UCSD-AML1 (cell line): ENCODE results near the gene ZNF511.

Experiments
- DNase-seq: peaks from one replicate; lab custom pipeline; 2025; ENCODE audit not compliant: unreplicated experiment; lab: John Stamatoyannopoulos, UW

The ZNF511 gene

GRCh38 chr10:133274751-133275683, 33.7 kb upstream of the ZNF511 start:
- peak; percentile 75 for DNase-seq

- DNase-seq = peak; percentile 64
Measured at GRCh38 chr10:133275684-133276092, 33.0 kb upstream of the ZNF511 start.

DNA sequence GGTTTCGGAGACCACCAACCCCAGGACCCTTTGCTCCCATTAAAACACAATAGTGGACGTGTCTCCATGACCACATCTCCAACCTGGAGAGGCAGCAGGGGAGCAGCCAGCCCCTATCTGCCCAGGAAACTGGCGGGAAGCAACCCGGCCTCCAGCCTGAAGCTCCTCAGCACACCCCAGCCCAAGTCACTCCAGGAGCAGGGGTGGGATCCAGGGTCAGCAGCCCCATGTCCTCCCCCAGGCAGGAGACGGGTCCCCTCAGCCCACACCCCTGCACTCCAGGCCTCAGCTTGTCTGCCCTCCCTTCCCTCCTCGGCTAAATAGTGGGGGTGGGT, 32.6 kb upstream of the ZNF511 start:
- DNase-seq = no peak

GRCh38 chr10:133276435-133277201, 32.1 kb upstream of the ZNF511 start, which contains the start of gene ADAM8:
Gene ADAM8, minus strand, starts transcription at chr10:133276868. Its CDS starts 51 bp downstream, at chr10:133276817.
- DNase-seq = peak; percentile 73

DNA sequence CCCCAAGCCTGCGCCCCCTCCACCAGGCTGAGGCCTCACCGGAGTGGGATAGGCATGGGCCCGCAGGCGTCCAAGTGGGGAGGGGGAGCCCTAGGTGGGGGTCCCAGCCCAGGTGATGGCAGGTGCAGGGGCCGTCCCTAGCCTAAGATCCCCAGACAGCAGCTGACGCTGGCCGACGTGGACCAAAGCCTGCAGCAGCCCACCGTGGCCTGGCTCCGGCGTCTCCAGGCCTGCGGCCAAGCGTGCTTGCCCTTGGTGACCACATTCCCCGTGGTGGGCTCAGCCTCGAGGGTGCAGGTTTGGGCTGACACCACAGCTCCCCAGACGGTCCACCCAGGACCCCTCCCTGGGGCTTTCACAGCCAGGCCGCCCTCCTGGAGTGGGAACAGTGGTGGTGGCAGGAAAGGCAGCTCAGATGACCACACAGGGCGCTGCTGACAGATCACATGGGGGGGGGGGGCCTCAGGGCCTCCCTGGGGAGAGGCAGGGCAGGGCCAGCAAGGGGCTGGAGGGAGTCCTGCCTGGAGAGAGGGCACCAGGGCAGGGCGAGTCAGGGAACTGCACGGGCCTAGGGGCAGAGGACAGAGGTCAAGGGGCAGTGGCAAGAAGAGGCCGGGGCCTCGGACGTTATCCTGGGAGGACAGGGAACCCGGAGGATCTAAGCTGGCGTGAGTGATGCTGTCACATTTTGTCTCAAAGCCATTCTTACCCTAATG, 31.3 kb upstream of the ZNF511 start:
- DNase-seq = no peak

DNA sequence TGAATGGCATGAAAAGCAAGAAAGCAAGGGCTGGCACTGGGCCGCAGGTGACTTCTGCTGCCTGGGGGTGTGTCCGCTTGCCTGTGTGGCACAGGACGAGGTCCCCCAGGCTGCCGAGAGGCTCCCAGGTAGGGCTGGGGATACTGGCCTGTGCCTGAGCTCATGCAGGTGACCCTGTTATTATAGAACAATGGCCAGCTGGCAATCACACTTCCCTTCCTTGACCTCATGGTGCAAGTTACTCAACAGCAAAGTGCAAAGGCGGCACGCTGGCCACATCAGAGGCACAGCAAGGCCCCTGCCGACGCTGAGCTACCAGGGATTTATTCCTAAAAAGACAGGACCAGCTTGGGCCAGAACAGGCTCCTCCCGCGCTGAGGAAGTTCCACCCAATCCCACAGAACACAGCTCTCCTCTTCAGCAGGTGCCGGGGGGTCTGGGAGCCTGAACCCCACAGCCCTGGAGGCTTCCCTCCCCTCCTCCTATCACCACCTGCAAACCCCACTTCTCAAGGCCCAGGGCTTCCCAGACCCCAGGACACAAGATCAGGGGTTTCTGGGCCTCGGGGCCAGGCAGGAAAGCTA, 30.6 kb upstream of the ZNF511 start:
- DNase-seq = no peak

DNA sequence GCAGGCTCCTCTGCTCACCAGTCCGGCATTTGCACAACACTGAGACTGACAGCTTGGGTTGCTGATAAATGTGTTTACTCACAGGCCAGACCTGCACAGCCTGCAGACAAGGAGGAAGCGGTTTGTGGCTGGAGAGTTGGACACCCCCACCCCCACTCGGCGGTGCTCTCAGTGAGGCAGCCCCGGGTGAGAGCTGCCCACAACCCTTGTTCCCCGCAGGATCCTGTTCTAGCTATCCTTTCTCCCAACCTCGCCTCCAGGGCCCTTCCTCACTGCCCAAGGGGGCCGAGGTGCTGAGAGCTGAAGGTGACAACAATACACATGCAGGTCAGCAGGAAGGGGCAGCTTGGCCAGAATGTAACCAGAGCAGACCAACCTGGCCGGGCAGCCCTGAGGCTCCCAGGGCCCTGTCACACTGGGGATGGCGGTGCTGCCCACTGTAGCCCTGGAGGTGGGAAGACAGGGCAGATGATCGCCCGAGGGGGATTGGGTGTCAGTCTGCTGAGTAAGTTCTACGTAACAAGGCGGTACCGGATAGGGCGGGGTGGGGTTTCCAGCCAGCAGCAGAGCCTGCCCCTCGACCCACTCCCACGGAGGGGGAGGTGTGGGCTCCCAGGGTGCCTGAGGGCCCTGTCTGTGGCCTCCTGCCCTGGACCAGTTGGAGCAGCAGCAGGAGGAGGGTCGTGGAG, 30.0 kb upstream of the ZNF511 start:
- peak; percentile 90 for DNase-seq

- DNase-seq = no peak
Measured at GRCh38 chr10:133279326-133280226, 29.1 kb upstream of the ZNF511 start.

- DNase-seq = no peak
Measured at GRCh38 chr10:133280391-133281059, 28.2 kb upstream of the ZNF511 start.

- DNase-seq = no peak
Measured at GRCh38 chr10:133281084-133281483, 27.6 kb upstream of the ZNF511 start.

DNA sequence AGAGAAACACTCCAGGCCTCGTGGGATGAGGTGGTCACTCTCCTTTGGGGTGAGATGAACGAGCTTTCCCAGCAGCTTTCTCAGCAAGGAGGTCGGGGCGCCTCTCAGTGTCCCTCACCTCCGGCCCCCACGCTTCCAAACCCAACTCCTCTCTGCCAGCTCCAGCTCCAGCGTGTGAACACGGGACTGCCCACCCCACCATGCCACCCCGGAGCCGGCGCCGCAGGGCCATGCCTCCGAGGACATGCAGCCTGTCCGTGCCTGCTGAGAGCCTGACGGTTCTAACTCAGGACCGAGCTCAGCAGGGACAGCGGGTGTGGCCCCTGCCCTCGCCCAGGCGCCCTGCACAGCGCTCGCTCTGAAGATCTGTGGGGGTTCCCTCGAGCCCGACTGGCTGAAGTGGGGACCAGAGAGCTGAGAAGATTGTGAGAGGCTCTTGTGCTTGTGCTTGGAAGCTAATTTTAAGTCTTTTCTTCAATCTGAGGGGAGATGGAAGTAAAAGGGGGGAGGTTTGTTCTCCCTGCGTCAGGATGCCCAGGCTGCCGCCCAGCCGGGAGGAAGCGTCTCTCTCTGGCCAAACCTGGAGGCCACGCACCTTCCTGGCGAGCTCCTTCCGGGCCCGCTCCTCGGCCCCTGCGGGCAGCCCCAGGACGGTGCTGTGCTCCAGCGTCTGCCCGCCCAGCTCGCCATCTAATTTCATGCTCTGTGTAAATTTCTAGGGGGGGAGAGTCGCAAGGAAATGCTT, 26.9 kb upstream of the ZNF511 start:
- DNase-seq = no peak

GRCh38 chr10:133282846-133283390, 25.8 kb upstream of the ZNF511 start:
- DNase-seq = no peak

- DNase-seq = no peak
Measured at GRCh38 chr10:133283931-133284330, 24.8 kb upstream of the ZNF511 start.

- DNase-seq = no peak
Measured at GRCh38 chr10:133285217-133285616, 23.5 kb upstream of the ZNF511 start.

GRCh38 chr10:133286366-133286765, 22.3 kb upstream of the ZNF511 start:
- DNase-seq = no peak

GRCh38 chr10:133287832-133288500, 20.7 kb upstream of the ZNF511 start:
- DNase-seq = no peak

- DNase-seq = no peak
Measured at GRCh38 chr10:133289761-133290160, 19.0 kb upstream of the ZNF511 start.
